CD14-positive monocyte (primary cell): ENCODE data around the gene NLRP12. TPM values are rescaled to one million over a fixed set of nuclear protein-coding genes. Genes with fewer than 3 reads are reported as not detected.
A peak's percentile ranks its signal among the peaks of the same experiment; 100 is the strongest.

ENCODE experiments used
- DNase-seq, 3 donors: peaks; one replicate each; pipeline ENCODE4 v3.0.0-alpha.2; 2011 to 2022
- H2AFZ ChIP-seq: 2 replicates; pipeline ENCODE4 v1.6.0; 2012; ENCODE audit warnings: mild to moderate bottlenecking, low read depth, low read length, inconsistent platforms; ENCODE audit not compliant: insufficient read depth, poor library complexity, severe bottlenecking
- H3K27ac ChIP-seq, 2 donors: 1 replicate in 1 of 2; 2 replicates in 1 of 2; pipeline ENCODE4 v1.5.1; 2012 to 2013; ENCODE audit warnings: low read length in 2 of 2, control low read depth in 1 of 2, inconsistent platforms in 1 of 2, low read depth in 1 of 2, mild to moderate bottlenecking in 1 of 2
- H3K27me3 ChIP-seq, 2 donors: one replicate each; pipeline versions ENCODE4 v1.6.0 to v1.6.1; 2011 to 2013; ENCODE audit warnings: low read length in 2 of 2; ENCODE audit not compliant: control insufficient read depth in 2 of 2, insufficient read depth in 2 of 2
- H3K36me3 ChIP-seq, 2 donors: replicated peaks in 1 of 2; 1 replicate in 1 of 2; 2 replicates in 1 of 2; pipeline versions ENCODE4 v1.5.1 to v1.6.1; 2012 to 2013; ENCODE audit warnings: low read length in 2 of 2, control low read depth in 1 of 2, inconsistent platforms in 1 of 2, mild to moderate bottlenecking in 1 of 2; ENCODE audit not compliant: insufficient read depth in 2 of 2, control insufficient read depth in 1 of 2
- H3K4me1 ChIP-seq, 2 donors: 1 replicate in 1 of 2; 2 replicates in 1 of 2; pipeline versions ENCODE4 v1.5.1 to v1.6.1; 2012 to 2013; ENCODE audit warnings: low read length in 2 of 2, control low read depth in 1 of 2, inconsistent platforms in 1 of 2, mild to moderate bottlenecking in 1 of 2, moderate library complexity in 1 of 2; ENCODE audit not compliant: insufficient read depth in 2 of 2, control insufficient read depth in 1 of 2
- H3K4me2 ChIP-seq: replicated peaks from 2 replicates; pipeline ENCODE3; 2012; ENCODE audit warnings: low read length, moderate library complexity, mild to moderate bottlenecking; ENCODE audit not compliant: poor library complexity, severe bottlenecking; ENCODE audit errors: extremely low read depth
- H3K4me3 ChIP-seq, 3 experiments: fragments of 200-600 bp in 1 of 3; sonication (generic) in 1 of 3; replicated peaks in 1 of 3; 1 replicate in 2 of 3; 2 replicates in 1 of 3; pipeline ENCODE4 v1.5.1; 2011 to 2013; ENCODE audit warnings: low read length in 3 of 3, mild to moderate bottlenecking in 3 of 3, control low read depth in 2 of 3, low read depth in 2 of 3, inconsistent platforms in 1 of 3, moderate library complexity in 1 of 3
- H3K79me2 ChIP-seq: 2 replicates; pipeline ENCODE4 v1.6.0; 2012; ENCODE audit warnings: mild to moderate bottlenecking, control low read depth, inconsistent platforms, low read length, moderate library complexity; ENCODE audit not compliant: insufficient read depth
- H3K9ac ChIP-seq: 2 replicates; pipeline ENCODE4 v1.6.0; 2017; ENCODE audit warnings: low read length, mild to moderate bottlenecking; ENCODE audit not compliant: insufficient read depth, poor library complexity, severe bottlenecking
- H3K9me3 ChIP-seq, 2 donors: replicated peaks in 1 of 2; 1 replicate in 1 of 2; 2 replicates in 1 of 2; pipeline versions ENCODE4 v1.5.1 to v1.6.1; 2012 to 2013; ENCODE audit warnings: low read length in 2 of 2, control low read depth in 1 of 2; ENCODE audit not compliant: control insufficient read depth in 1 of 2, insufficient read depth in 1 of 2
- H4K20me1 ChIP-seq: 2 replicates; pipeline ENCODE4 v1.6.0; 2012; ENCODE audit warnings: mild to moderate bottlenecking, low read length, control low read depth, moderate library complexity; ENCODE audit not compliant: insufficient read depth
- H3K27ac Mint-ChIP-seq, 7 donors: one replicate each; pipeline ENCODE4 v1.8.0; 2020; ENCODE audit warnings: mild to moderate bottlenecking in 7 of 7, mixed read lengths in 7 of 7, moderate library complexity in 6 of 7, inconsistent platforms in 2 of 7
- H3K27me3 Mint-ChIP-seq, 3 donors: one replicate each; pipeline ENCODE4 v1.8.0; 2021 to 2022; ENCODE audit warnings: low read depth in 3 of 3, mild to moderate bottlenecking in 3 of 3, mixed read lengths in 3 of 3, moderate library complexity in 3 of 3, inconsistent platforms in 1 of 3
- H3K36me3 Mint-ChIP-seq, 2 donors: one replicate each; pipeline ENCODE4 v1.8.0; 2020; ENCODE audit warnings: mixed read lengths in 2 of 2, inconsistent platforms in 1 of 2, mild to moderate bottlenecking in 1 of 2
- H3K4me1 Mint-ChIP-seq: one replicate; pipeline ENCODE4 v1.8.0; 2020; ENCODE audit warnings: mild to moderate bottlenecking, mixed read lengths
- H3K4me3 Mint-ChIP-seq, 2 donors: one replicate each; pipeline ENCODE4 v1.8.0; 2020; ENCODE audit warnings: mild to moderate bottlenecking in 2 of 2, mixed read lengths in 2 of 2, moderate library complexity in 1 of 2
- H3K9me3 Mint-ChIP-seq, 7 donors: one replicate each; pipeline ENCODE4 v1.8.0; 2020 to 2022; ENCODE audit warnings: mixed read lengths in 7 of 7, mild to moderate bottlenecking in 6 of 7, moderate library complexity in 6 of 7, inconsistent platforms in 2 of 7
- WGBS: methylation state at CpG from one replicate; pipeline ENCODE4 v1.1.5; 2013; ENCODE audit warnings: missing lambda C conversion rate; ENCODE audit not compliant: insufficient coverage; 5-methylcytosine and 5-hydroxymethylcytosine counted together
- intact Hi-C, 2 donors: fragments of 100-400 bp; cut with micrococcal nuclease; formaldehyde crosslinking; loops; one replicate each; pipeline versions ENCODE4 v1.15.0 to v1.15.1; 2023
- polyA minus RNA-seq: library from RNA; depleted of rRNA, polyadenylated mRNA; stranded (reverse); fragments of >200 nt; gene quantifications from 2 replicates; pipeline ENCODE4 v1.2.3, GENCODE V29; 2012
- polyA plus RNA-seq, 3 donors: library from polyadenylated mRNA; depleted of rRNA in 1 of 3; unstranded in 2 of 3; stranded (reverse) in 1 of 3; fragments of 300-500 nt in 2 of 3; fragments of >200 nt in 1 of 3; fragmentation: Illumina TruSeq in 2 of 3; gene quantifications; 1 replicate in 2 of 3; 2 replicates in 1 of 3; pipeline ENCODE4 v1.2.3, GENCODE V29; 2012 to 2021
- total RNA-seq, 12 experiments: library from RNA in 1 of 12; stranded (reverse) in 1 of 12; fragments of 120-200 nt in 1 of 12; gene quantifications; one replicate each; pipeline ENCODE4 v1.2.4 and lab custom pipeline; 2013 to 2026; ENCODE audit warnings: mixed read lengths in 6 of 12, inconsistent platforms in 1 of 12
- TF ChIP-seq, protein P1 (sequence below): fragments of 200-600 bp; IDR thresholded peaks from one replicate; pipeline ENCODE4 v1.8.0; 2022; ENCODE audit warnings: antibody characterized with exemption, mild to moderate bottlenecking

NLRP12 gene, protein sequence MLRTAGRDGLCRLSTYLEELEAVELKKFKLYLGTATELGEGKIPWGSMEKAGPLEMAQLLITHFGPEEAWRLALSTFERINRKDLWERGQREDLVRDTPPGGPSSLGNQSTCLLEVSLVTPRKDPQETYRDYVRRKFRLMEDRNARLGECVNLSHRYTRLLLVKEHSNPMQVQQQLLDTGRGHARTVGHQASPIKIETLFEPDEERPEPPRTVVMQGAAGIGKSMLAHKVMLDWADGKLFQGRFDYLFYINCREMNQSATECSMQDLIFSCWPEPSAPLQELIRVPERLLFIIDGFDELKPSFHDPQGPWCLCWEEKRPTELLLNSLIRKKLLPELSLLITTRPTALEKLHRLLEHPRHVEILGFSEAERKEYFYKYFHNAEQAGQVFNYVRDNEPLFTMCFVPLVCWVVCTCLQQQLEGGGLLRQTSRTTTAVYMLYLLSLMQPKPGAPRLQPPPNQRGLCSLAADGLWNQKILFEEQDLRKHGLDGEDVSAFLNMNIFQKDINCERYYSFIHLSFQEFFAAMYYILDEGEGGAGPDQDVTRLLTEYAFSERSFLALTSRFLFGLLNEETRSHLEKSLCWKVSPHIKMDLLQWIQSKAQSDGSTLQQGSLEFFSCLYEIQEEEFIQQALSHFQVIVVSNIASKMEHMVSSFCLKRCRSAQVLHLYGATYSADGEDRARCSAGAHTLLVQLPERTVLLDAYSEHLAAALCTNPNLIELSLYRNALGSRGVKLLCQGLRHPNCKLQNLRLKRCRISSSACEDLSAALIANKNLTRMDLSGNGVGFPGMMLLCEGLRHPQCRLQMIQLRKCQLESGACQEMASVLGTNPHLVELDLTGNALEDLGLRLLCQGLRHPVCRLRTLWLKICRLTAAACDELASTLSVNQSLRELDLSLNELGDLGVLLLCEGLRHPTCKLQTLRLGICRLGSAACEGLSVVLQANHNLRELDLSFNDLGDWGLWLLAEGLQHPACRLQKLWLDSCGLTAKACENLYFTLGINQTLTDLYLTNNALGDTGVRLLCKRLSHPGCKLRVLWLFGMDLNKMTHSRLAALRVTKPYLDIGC
- 70.9 TPM for total RNA-seq (2013)
- polyA plus RNA-seq = 10 to 100 TPM; 40.5 to 64.9 (median 47.0) TPM
- 75.2 and 102 TPM in 2 replicates for polyA minus RNA-seq
- 18.5 to 191 (median 118) reads per million in 11 experiments for total RNA-seq (lab: John Stamatoyannopoulos, UW)

DNA sequence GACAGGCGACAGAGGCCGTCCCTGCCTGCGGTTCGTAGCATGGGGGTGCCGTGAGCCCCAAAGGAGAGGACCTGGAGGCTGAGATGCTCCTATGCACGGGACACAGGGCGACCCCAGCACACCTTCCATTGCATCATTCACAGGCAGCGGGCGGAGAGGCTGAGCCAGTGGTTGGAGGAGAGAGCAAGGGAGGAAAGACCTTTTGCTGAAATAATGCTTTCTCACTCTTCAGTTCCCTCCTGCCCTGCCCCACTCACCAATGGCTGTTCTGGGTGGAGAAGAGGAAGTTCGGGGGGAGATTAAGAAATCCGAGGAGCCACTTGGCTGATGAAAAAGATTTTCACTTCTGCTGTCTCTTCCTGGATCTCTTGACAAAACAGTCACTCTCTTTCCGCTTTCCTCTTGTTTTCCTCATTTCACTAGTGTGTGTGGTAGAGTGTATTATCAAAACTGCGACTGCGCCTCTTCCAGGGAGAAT is at the start of gene NLRP12:
Gene NLRP12 (minus strand): TSS at position 181 of the 478 bp plus-strand sequence. CDS start 140 bp downstream, at position 41.
- no peaks in the 10 kb centered on the region for H3K27me3 ChIP-seq
- peak within 1 kb of the TSS; percentile 93 to 95 for H3K27ac ChIP-seq
- peaks cover 0 to 9% of the 10 kb centered on the region in 2 donors for H3K36me3 ChIP-seq
- peak within 1 kb of the TSS; percentile 50 to 88 (median 71) for H3K4me3 ChIP-seq
- peak within 1 kb of the TSS; percentile 80 for H3K9ac ChIP-seq
- TF ChIP-seq, protein P1, sequence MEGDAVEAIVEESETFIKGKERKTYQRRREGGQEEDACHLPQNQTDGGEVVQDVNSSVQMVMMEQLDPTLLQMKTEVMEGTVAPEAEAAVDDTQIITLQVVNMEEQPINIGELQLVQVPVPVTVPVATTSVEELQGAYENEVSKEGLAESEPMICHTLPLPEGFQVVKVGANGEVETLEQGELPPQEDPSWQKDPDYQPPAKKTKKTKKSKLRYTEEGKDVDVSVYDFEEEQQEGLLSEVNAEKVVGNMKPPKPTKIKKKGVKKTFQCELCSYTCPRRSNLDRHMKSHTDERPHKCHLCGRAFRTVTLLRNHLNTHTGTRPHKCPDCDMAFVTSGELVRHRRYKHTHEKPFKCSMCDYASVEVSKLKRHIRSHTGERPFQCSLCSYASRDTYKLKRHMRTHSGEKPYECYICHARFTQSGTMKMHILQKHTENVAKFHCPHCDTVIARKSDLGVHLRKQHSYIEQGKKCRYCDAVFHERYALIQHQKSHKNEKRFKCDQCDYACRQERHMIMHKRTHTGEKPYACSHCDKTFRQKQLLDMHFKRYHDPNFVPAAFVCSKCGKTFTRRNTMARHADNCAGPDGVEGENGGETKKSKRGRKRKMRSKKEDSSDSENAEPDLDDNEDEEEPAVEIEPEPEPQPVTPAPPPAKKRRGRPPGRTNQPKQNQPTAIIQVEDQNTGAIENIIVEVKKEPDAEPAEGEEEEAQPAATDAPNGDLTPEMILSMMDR = no peak
- Mint-ChIP-seq H3K27ac (peak within 1 kb of the TSS; percentile 96 to 99 (median 98)), H3K36me3 (peaks cover 5 to 12% of the 10 kb centered on the region in 2 donors), H3K4me1 (peaks cover 61% of the 10 kb centered on the region), H3K4me3 (peak within 1 kb of the TSS; percentile 93 to 98), H3K27me3 (peaks cover 0 to 3% (median 0%) of the 10 kb centered on the region in 3 donors), H3K9me3 (peaks cover 0 to 2% (median 0%) of the 10 kb centered on the region in 7 donors)
- peaks cover 49% of the 10 kb centered on the region for H3K79me2 ChIP-seq
- peak within 1 kb of the TSS; percentile 73 for H2AFZ ChIP-seq
- H3K4me2 ChIP-seq = peak within 1 kb of the TSS; percentile 82
- H4K20me1 ChIP-seq = peaks cover 29% of the 10 kb centered on the region
- DNase-seq = peak; percentile 92 to 99 (median 97)
- intact Hi-C loops = loop anchor here (2.0 to 10.0 kb wide), 5 partner anchors 19 to 201 kb away; no protein-coding TSS in a partner anchor
- H3K9me3 ChIP-seq = no peaks in the 10 kb centered on the region
- peaks cover 67 to 72% of the 10 kb centered on the region in 2 donors for H3K4me1 ChIP-seq
- 0% methylated on average over 1 of the region's 14 CpGs for WGBS
